HEK293T (cell line): ENCODE results near the gene TYR.
"Not testable (repeated sequence)": the region's sequence is repeated elsewhere in the genome, so short reads cannot be mapped to it uniquely, and the experiment has no call there.

Experiments
- BHLHE40 ChIP-seq: fragments of 450-650 bp; IDR thresholded peaks from 2 replicates; pipeline ENCODE4 v1.6.1; 2016; ENCODE audit warnings: mild to moderate bottlenecking, moderate library complexity, borderline replicate concordance
- ELF4 ChIP-seq: fragments of 450-650 bp; IDR thresholded peaks from 2 replicates; pipeline ENCODE4 v1.6.1; 2017; ENCODE audit warnings: antibody characterized with exemption
- FOXM1 ChIP-seq: fragments of 450-650 bp; IDR thresholded peaks from 2 replicates; pipeline ENCODE4 v1.6.1; 2017; ENCODE audit warnings: mild to moderate bottlenecking, borderline replicate concordance
- HDGF ChIP-seq: fragments of 450-650 bp; IDR thresholded peaks from 2 replicates; pipeline ENCODE4 v1.6.1; 2017; ENCODE audit warnings: antibody characterized with exemption, borderline replicate concordance
- SUZ12 ChIP-seq: fragments of 450-650 bp; IDR thresholded peaks from 2 replicates; pipeline ENCODE4 v1.6.1; 2016; ENCODE audit warnings: mild to moderate bottlenecking
- TARDBP ChIP-seq: fragments of 450-650 bp; IDR thresholded peaks from 2 replicates; pipeline ENCODE4 v1.6.1; 2016
- ZNF384 ChIP-seq: fragments of 450-650 bp; IDR thresholded peaks from 2 replicates; pipeline ENCODE4 v1.6.1; 2016

- not testable (repeated sequence) for TF ChIP-seq BHLHE40, ELF4, HDGF, TARDBP, FOXM1, SUZ12, ZNF384
Measured at GRCh38 chr11:89309321-89309985, 131.8 kb downstream of the TYR start.
